HepG2 (cell line): ENCODE results near the gene ESYT3. TPM values are rescaled to one million over a fixed set of nuclear protein-coding genes. Genes with fewer than 3 reads are reported as not detected.

ENCODE experiments used
- ATAC-seq: fragments of 200-7000 bp; cut with Tn5 transposase; 3 replicates; pipeline ENCODE4 v1.9.1; 2020; ENCODE audit warnings: mild to moderate bottlenecking, moderate library complexity
- BruUV-seq: library from RNA; stranded (reverse); fragments of 400-500 nt; replicated peaks from 2 replicates; lab custom pipeline; 2021; lab: Mats Ljungman, UMichigan
- CTCF ChIA-PET: fragments of 300-600 bp; formaldehyde crosslinking; extraction: SDS; loops from one replicate; lab custom pipeline; 2021; ENCODE audit warnings: low total read pairs, inconsistent platforms, low intra/inter-chr PET ratio; lab: Yijun Ruan, JAX
- POLR2A ChIA-PET: fragments of 350-600 bp; sonication (Branson Sonifier 250); formaldehyde crosslinking; loops from one replicate; lab custom pipeline; 2020; ENCODE audit warnings: antibody characterized with exemption, inconsistent platforms; lab: Yijun Ruan, JAX
- DNase-seq: peaks from one replicate; pipeline ENCODE4 v3.0.0-alpha.2; 2015; ENCODE audit warnings: low spot score
- FAIRE-seq: peaks from 3 replicates; lab custom pipeline; 2011; peaks lifted over from hg19 to GRCh38; lab: Jason Lieb, UNC
- H2AFZ ChIP-seq: one replicate; pipeline ENCODE4 v1.6.1; 2011; ENCODE audit warnings: low read length, inconsistent platforms
- H3K27ac ChIP-seq: fragments of 300-600 bp; 3 replicates; pipeline ENCODE4 v1.8.0; 2011; ENCODE audit warnings: mixed run types, mild to moderate bottlenecking, mixed read lengths, low read length, inconsistent platforms; ENCODE audit not compliant: insufficient read depth; ENCODE audit errors: extremely low read length
- H3K27me3 ChIP-seq, 2 experiments: fragments of 200-600 bp in 1 of 2; 2 replicates in 1 of 2; 3 replicates in 1 of 2; pipeline versions ENCODE4 v1.6.0 to v1.8.0; 2011; ENCODE audit warnings: low read length in 2 of 2, mild to moderate bottlenecking in 2 of 2, moderate library complexity in 2 of 2, inconsistent platforms in 1 of 2; ENCODE audit not compliant: insufficient read depth in 2 of 2, control insufficient read depth in 1 of 2
- H3K36me3 ChIP-seq, 2 experiments: fragments of 200-600 bp in 1 of 2; replicated peaks in 1 of 2; 2 replicates in 1 of 2; 3 replicates in 1 of 2; pipeline versions ENCODE4 v1.5.1 to v1.8.0; 2011; ENCODE audit warnings: low read length in 2 of 2, inconsistent platforms in 1 of 2; ENCODE audit not compliant: insufficient read depth in 2 of 2, control insufficient read depth in 1 of 2
- H3K4me1 ChIP-seq: 2 replicates; pipeline ENCODE4 v1.5.1; 2012; ENCODE audit warnings: low read length, inconsistent platforms; ENCODE audit not compliant: insufficient read depth
- H3K4me2 ChIP-seq: 2 replicates; pipeline ENCODE4 v1.6.0; 2011; ENCODE audit warnings: low read depth, low read length, inconsistent platforms
- H3K4me3 ChIP-seq, 3 experiments: fragments of 200-600 bp in 1 of 3; sonication (generic), shearing (Covaris generic) in 1 of 3; replicated peaks in 1 of 3; 2 replicates each; pipeline ENCODE4 v1.5.1; 2011 to 2016; ENCODE audit warnings: low read length in 3 of 3, inconsistent platforms in 2 of 3, low read depth in 2 of 3, mild to moderate bottlenecking in 2 of 3, control low read depth in 1 of 3, mixed read lengths in 1 of 3; ENCODE audit not compliant: insufficient read depth in 1 of 3
- H3K79me2 ChIP-seq: one replicate; pipeline ENCODE4 v1.6.1; 2011; ENCODE audit warnings: low read length, inconsistent platforms; ENCODE audit not compliant: insufficient read depth
- H3K9ac ChIP-seq: 2 replicates; pipeline ENCODE4 v1.6.0; 2011; ENCODE audit warnings: mild to moderate bottlenecking, low read depth, low read length, inconsistent platforms; ENCODE audit not compliant: insufficient read depth
- H3K9me3 ChIP-seq: 2 replicates; pipeline ENCODE4 v1.5.1; 2012; ENCODE audit warnings: mild to moderate bottlenecking, low read length
- H4K20me1 ChIP-seq: 2 replicates; pipeline ENCODE4 v1.6.0; 2011; ENCODE audit warnings: inconsistent platforms, mild to moderate bottlenecking, low read length, moderate library complexity; ENCODE audit not compliant: insufficient read depth
- AGO1 ChIP-seq: fragments of 200-400 bp; formaldehyde crosslinking; IDR thresholded peaks from 2 replicates; pipeline ENCODE4 v1.6.1; 2017; ENCODE audit warnings: mild to moderate bottlenecking, low read depth, low read length, moderate library complexity; ENCODE audit not compliant: poor library complexity, severe bottlenecking
- FOXM1 ChIP-seq: sonication (generic); formaldehyde crosslinking; IDR thresholded peaks from 2 replicates; pipeline ENCODE4 v1.5.0; 2020; ENCODE audit warnings: missing genetic modification reagents
- ISL2 ChIP-seq: sonication (generic); formaldehyde crosslinking; IDR thresholded peaks from 2 replicates; pipeline ENCODE4 v1.5.0; 2020; ENCODE audit warnings: missing genetic modification reagents
- JUND ChIP-seq: sonication (generic); formaldehyde crosslinking; IDR thresholded peaks from 2 replicates; pipeline ENCODE4 v1.8.0; 2022; ENCODE audit warnings: mild to moderate bottlenecking, missing genetic modification reagents
- KLF15 ChIP-seq: sonication (generic); formaldehyde crosslinking; IDR thresholded peaks from 2 replicates; pipeline ENCODE4 v1.8.1; 2023; ENCODE audit warnings: borderline replicate concordance, mild to moderate bottlenecking, inconsistent platforms, missing genetic modification reagents, mixed read lengths
- MZF1 ChIP-seq: sonication (generic); formaldehyde crosslinking; IDR thresholded peaks from 2 replicates; pipeline ENCODE4 v1.8.1; 2023; ENCODE audit warnings: mild to moderate bottlenecking, missing genetic modification reagents, borderline replicate concordance
- SIN3A ChIP-seq: IDR thresholded peaks from 2 replicates; pipeline ENCODE4 v1.6.1; 2011; ENCODE audit warnings: low read depth, mild to moderate bottlenecking, control low read depth, low read length, borderline replicate concordance
- SIN3B ChIP-seq: fragments of 150-350 bp; IDR thresholded peaks from 2 replicates; pipeline ENCODE4 v1.6.1; 2014; ENCODE audit warnings: low read length
- SOX6 ChIP-seq, 2 experiments: fragments of 450-650 bp in 1 of 2; sonication (generic) in 1 of 2; formaldehyde crosslinking in 1 of 2; IDR thresholded peaks; 2 replicates each; pipeline versions ENCODE4 v1.4.0 to v1.6.1; 2017 to 2020; ENCODE audit warnings: antibody characterized with exemption in 1 of 2, mild to moderate bottlenecking in 1 of 2, missing genetic modification reagents in 1 of 2
- THAP11 ChIP-seq: IDR thresholded peaks from 2 replicates; pipeline ENCODE4 v1.6.1; 2016; ENCODE audit warnings: missing biosample characterization, missing genetic modification reagents
- U2AF2 ChIP-seq: fragments of 200-400 bp; formaldehyde crosslinking; IDR thresholded peaks from 2 replicates; pipeline ENCODE4 v1.6.1; 2017; ENCODE audit warnings: low read depth, mild to moderate bottlenecking, low read length
- XBP1 ChIP-seq: sonication (generic); formaldehyde crosslinking; IDR thresholded peaks from 2 replicates; pipeline ENCODE4 v1.5.0; 2020; ENCODE audit warnings: missing genetic modification reagents
- XRCC5 ChIP-seq: fragments of 200-400 bp; formaldehyde crosslinking; optimal IDR thresholded peaks from 2 replicates; pipeline ENCODE3; 2017; ENCODE audit warnings: mild to moderate bottlenecking, low read length
- ZNF367 ChIP-seq: sonication (generic); formaldehyde crosslinking; IDR thresholded peaks from 2 replicates; pipeline ENCODE4 v1.4.0; 2020; ENCODE audit warnings: missing genetic modification reagents, borderline replicate concordance
- ZNF557 ChIP-seq: sonication (generic); formaldehyde crosslinking; IDR thresholded peaks from 2 replicates; pipeline ENCODE4 v1.4.0; 2020; ENCODE audit warnings: missing genetic modification reagents
- ZNF691 ChIP-seq: sonication (generic); formaldehyde crosslinking; IDR thresholded peaks from 2 replicates; pipeline ENCODE4 v1.4.0; 2020; ENCODE audit warnings: missing genetic modification reagents, low read depth, mild to moderate bottlenecking, borderline replicate concordance
- ZNF724P ChIP-seq: sonication (generic); formaldehyde crosslinking; IDR thresholded peaks from 2 replicates; pipeline ENCODE4 v1.8.0; 2022; ENCODE audit warnings: missing genetic modification reagents, borderline replicate concordance
- ZNF781 ChIP-seq: sonication (generic); formaldehyde crosslinking; IDR thresholded peaks from 2 replicates; pipeline ENCODE4 v1.5.1; 2020; ENCODE audit warnings: borderline replicate concordance, mild to moderate bottlenecking, missing genetic modification reagents; ENCODE audit errors: not compliant biosample characterization
- ZSCAN31 ChIP-seq: sonication (generic); formaldehyde crosslinking; IDR thresholded peaks from 2 replicates; pipeline ENCODE4 v1.5.0; 2020; ENCODE audit warnings: low read depth, mild to moderate bottlenecking, missing genetic modification reagents
- WGBS: methylation state at CpG from one replicate; pipeline ENCODE4 v1.1.6; 2017; ENCODE audit warnings: low lambda C conversion rate; 5-methylcytosine and 5-hydroxymethylcytosine counted together
- in situ Hi-C: cut with HindIII; loops from 2 replicates; pipeline ENCODE4 v1.10.0; 2017; ENCODE audit warnings: low pct_unique_long_range_greater_than_20kb; ENCODE audit not compliant: extremely low pct_ligation_motif_present
- intact Hi-C: fragments of 100-400 bp; cut with micrococcal nuclease; formaldehyde crosslinking; loops from one replicate; pipeline ENCODE4 v1.10.0; 2022; ENCODE audit not compliant: unreplicated experiment
- polyA plus RNA-seq, 8 experiments: library from polyadenylated mRNA; depleted of rRNA in 3 of 8; stranded (reverse) in 7 of 8; unstranded in 1 of 8; fragments of >200 nt; fragmentation: Illumina TruSeq in 4 of 8; extraction: Trizol in 4 of 8; gene quantifications; 2 replicates each; pipeline versions ENCODE4 v1.2.1 to v1.2.3, GENCODE V29; 2011 to 2016; ENCODE audit warnings: low read depth in 4 of 8, missing spikeins in 1 of 8, mixed read lengths in 1 of 8; ENCODE audit not compliant: insufficient read depth in 1 of 8
- total RNA-seq, 5 experiments: library from RNA; depleted of rRNA; stranded (reverse); fragments of >200 nt; fragmentation: Illumina TruSeq; extraction: Trizol; gene quantifications; 2 replicates each; pipeline ENCODE4 v1.2.3, GENCODE V29; 2016; ENCODE audit warnings: low read depth in 1 of 5
- TF ChIP-seq, protein P1 (sequence below): sonication (generic); formaldehyde crosslinking; IDR thresholded peaks from 2 replicates; pipeline ENCODE4 v1.4.0; 2020; ENCODE audit warnings: missing genetic modification reagents

Gene ESYT3
- total and polyA plus RNA-seq, 2 of the 13 experiments (the other 11 are each of a cell fraction or from before 2014, with no cell fraction given) = 1.5 to 4.1 TPM

DNA sequence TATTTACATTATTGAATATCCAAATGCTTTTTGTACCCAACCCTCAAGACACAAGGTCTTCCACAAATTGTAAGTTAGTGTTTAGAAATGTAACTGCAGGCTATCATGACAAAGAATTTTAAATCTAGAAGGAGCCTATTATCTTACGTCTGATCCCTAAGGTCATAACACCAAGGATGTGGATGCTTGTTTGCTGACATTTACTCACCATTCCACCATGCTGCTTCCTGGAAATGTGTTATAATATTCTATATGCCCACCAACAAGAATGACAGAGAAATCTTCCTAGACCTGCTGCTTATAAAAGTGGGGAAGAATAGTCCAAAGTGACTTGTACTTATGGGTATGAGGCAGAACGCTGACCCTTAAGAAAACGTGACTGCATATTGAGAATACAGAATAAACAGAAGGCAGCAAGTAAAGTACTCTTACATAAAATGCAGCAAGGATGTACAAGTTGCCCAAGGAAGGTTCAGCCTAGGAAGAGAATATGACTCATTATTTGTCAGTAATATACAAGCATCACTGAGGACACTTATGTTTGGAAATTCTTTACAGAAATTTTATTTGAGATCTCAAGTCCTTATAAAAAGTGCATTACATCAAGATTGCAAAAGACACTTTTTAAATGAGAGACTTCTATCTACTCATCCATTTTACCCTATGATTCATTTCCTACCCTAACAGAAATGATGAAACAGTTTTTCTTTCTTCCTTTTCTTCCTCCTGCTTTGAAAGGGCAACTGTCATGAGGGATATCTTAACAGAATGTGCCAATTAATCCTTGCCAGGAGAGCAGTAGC, 59.6 kb downstream of the ESYT3 start:
- 0 out of 5 replicates have a peak, but pooled peaks cover 0 to 2% of the 10 kb centered on the region in 2 experiments for H3K36me3 ChIP-seq
- BruUV-seq = no TSS peak
- no peak for FAIRE-seq
- WGBS = 94% methylated on average over 3 of the region's 3 CpGs
- H3K27me3 ChIP-seq = no peaks in the 10 kb centered on the region
- ChIA-PET CTCF (no interaction called here), POLR2A (no interaction called here)
- in situ Hi-C loops = no loop called here
- intact Hi-C loops = no loop called here
- no peaks in the 10 kb centered on the region for H3K79me2 ChIP-seq
- no peak overlapping the region for H3K9ac ChIP-seq
- no peak for DNase-seq
- H3K9me3 ChIP-seq = no peaks in the 10 kb centered on the region
- no peak overlapping the region for H3K4me2 ChIP-seq
- no peak overlapping the region for H2AFZ ChIP-seq
- no peak overlapping the region for H3K27ac ChIP-seq
- TF ChIP-seq XBP1 (no peak), ISL2 (CRISPR knock-in tag) (no peak), ZNF557 (CRISPR knock-in tag) (no peak), ZNF691 (CRISPR knock-in tag) (no peak), ZNF367 (no peak), KLF15 (CRISPR knock-in tag) (no peak), THAP11 (no peak), MZF1 (CRISPR knock-in tag) (no peak), ZNF781 (CRISPR knock-in tag) (no peak), JUND (CRISPR knock-in tag) (no peak), ZSCAN31 (CRISPR knock-in tag) (no peak), FOXM1 (CRISPR knock-in tag) (no peak), AGO1 (no peak), SIN3B (no peak), XRCC5 (no peak), SIN3A (no peak), SOX6 (IDR thresholded peaks at IDR 0.05) (no peak), SOX6 (CRISPR knock-in tag; IDR thresholded peaks at IDR 0.05) (no peak), U2AF2 (no peak), ZNF724P (CRISPR knock-in tag) (no peak)
- TF ChIP-seq, protein P1, sequence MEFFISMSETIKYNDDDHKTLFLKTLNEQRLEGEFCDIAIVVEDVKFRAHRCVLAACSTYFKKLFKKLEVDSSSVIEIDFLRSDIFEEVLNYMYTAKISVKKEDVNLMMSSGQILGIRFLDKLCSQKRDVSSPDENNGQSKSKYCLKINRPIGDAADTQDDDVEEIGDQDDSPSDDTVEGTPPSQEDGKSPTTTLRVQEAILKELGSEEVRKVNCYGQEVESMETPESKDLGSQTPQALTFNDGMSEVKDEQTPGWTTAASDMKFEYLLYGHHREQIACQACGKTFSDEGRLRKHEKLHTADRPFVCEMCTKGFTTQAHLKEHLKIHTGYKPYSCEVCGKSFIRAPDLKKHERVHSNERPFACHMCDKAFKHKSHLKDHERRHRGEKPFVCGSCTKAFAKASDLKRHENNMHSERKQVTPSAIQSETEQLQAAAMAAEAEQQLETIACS = no peak
- no peaks in the 10 kb centered on the region for H4K20me1 ChIP-seq
- H3K4me1 ChIP-seq = peaks cover 14% of the 10 kb centered on the region
- ATAC-seq = no peak
- H3K4me3 ChIP-seq = no peak overlapping the region
